Lung (tissue), 12 donors: ENCODE results near the gene PHACTR1. TPM values are rescaled to one million over a fixed set of nuclear protein-coding genes. Genes with fewer than 3 reads are reported as not detected.
A peak's percentile ranks its signal among the peaks of the same experiment; 100 is the strongest.

Experiments
- ATAC-seq: fragments of 200-7000 bp; cut with Tn5 transposase; one replicate; pipeline ENCODE4 v1.9.1; 2020; ENCODE audit warnings: moderate number of reproducible peaks; ENCODE audit not compliant: insufficient read depth, low FRiP score
- DNase-seq, 3 donors: peaks; one replicate each; pipeline ENCODE4 v3.0.0-alpha.2; 2013 to 2017
- H3K27ac ChIP-seq, 2 donors: one replicate each; pipeline ENCODE4 v1.5.1; 2013; ENCODE audit warnings: mild to moderate bottlenecking in 2 of 2, moderate library complexity in 2 of 2, control low read depth in 1 of 2, inconsistent platforms in 1 of 2, low read depth in 1 of 2, low read length in 1 of 2
- H3K27me3 ChIP-seq, 3 donors: one replicate each; pipeline ENCODE4 v1.5.1; 2013; ENCODE audit warnings: low read length in 2 of 3; ENCODE audit not compliant: control insufficient read depth in 3 of 3, insufficient read depth in 3 of 3
- H3K36me3 ChIP-seq, 4 donors: one replicate each; pipeline ENCODE4 v1.5.1; 2013; ENCODE audit warnings: low read length in 4 of 4, mild to moderate bottlenecking in 1 of 4, moderate library complexity in 1 of 4; ENCODE audit not compliant: control insufficient read depth in 4 of 4, insufficient read depth in 4 of 4
- H3K4me1 ChIP-seq, 5 donors: one replicate each; pipeline ENCODE4 v1.5.1; 2013; ENCODE audit warnings: low read length in 5 of 5, mild to moderate bottlenecking in 2 of 5, moderate library complexity in 1 of 5; ENCODE audit not compliant: control insufficient read depth in 5 of 5, insufficient read depth in 5 of 5
- H3K4me3 ChIP-seq: one replicate; pipeline ENCODE4 v1.5.1; 2013; ENCODE audit warnings: mild to moderate bottlenecking, control low read depth, moderate library complexity
- H3K9ac ChIP-seq, 2 donors: one replicate each; pipeline ENCODE4 v1.5.1; 2013; ENCODE audit warnings: low read length in 2 of 2, control low read depth in 1 of 2; ENCODE audit not compliant: insufficient read depth in 1 of 2
- H3K9me3 ChIP-seq, 4 donors: one replicate each; pipeline ENCODE4 v1.5.1; 2013; ENCODE audit warnings: low read length in 3 of 4, mild to moderate bottlenecking in 1 of 4, moderate library complexity in 1 of 4; ENCODE audit not compliant: control insufficient read depth in 4 of 4, insufficient read depth in 3 of 4
- CTCF ChIP-seq: IDR thresholded peaks from 2 replicates; pipeline ENCODE4 v1.5.1; 2012; ENCODE audit warnings: mild to moderate bottlenecking; ENCODE audit errors: control extremely low read depth, extremely low read depth
- WGBS, 2 donors: extraction: QIAGEN DNeasy Blood & Tissue Kit; methylation state at CpG; one replicate each; pipeline ENCODE4 v1.1.7; 2013; 5-methylcytosine and 5-hydroxymethylcytosine counted together
- polyA plus RNA-seq, 2 donors: library from polyadenylated mRNA; stranded (reverse); fragments of 200-250 nt; gene quantifications; one replicate each; pipeline ENCODE4 v1.2.1, GENCODE V29; 2013
- total RNA-seq, 2 donors: library from RNA; depleted of rRNA in 1 of 2; stranded (reverse); fragments of >200 nt in 1 of 2; gene quantifications; one replicate each; pipeline ENCODE4 v1.2.1, GENCODE V29; 2014 to 2021
- donor health status: control.
- donor health status: control.
- donor health status: Bipolar disorder and iron deficiency.
- donor health status: healthy.
- donor health status: DM: yes; HTN: yes; CAD: no.

PHACTR1 gene
- total and polyA plus RNA-seq, 4 donors, result 16.3 to 58.8 (median 41.9) TPM

GRCh38 chr6:12709116-12709515 is 7.5 kb upstream of the PHACTR1 start:
- Histone ChIP-seq H3K9ac (no peak overlapping the region), H3K4me1 (no peaks in the 10 kb centered on the region), H3K9me3 (no peaks in the 10 kb centered on the region), H3K4me3 (no peak overlapping the region), H3K36me3 (no peaks in the 10 kb centered on the region), H3K27ac (no peak overlapping the region), H3K27me3 (no peaks in the 10 kb centered on the region)
- no peak for ATAC-seq
- no peak for TF ChIP-seq CTCF
- WGBS, 2 donors, result 76 to 87% methylated on average over 1 of the region's 1 CpG
- DNase-seq, result no peak

GRCh38 chr6:12709556-12710232 is 6.9 kb upstream of the PHACTR1 start:
- DNase-seq (peak in 1 of 3 donors; percentile 0), ATAC-seq (no peak)
- no peaks in the 10 kb centered on the region for H3K4me1 ChIP-seq
- TF ChIP-seq CTCF, result no peak
- H3K27me3 ChIP-seq, result no peaks in the 10 kb centered on the region
- H3K27ac ChIP-seq, result no peak overlapping the region
- no peaks in the 10 kb centered on the region for H3K36me3 ChIP-seq
- 64 to 80% methylated on average over 3 of the region's 3 CpGs for WGBS, 2 donors
- no peak overlapping the region for H3K4me3 ChIP-seq
- no peak overlapping the region for H3K9ac ChIP-seq
- H3K9me3 ChIP-seq, result no peaks in the 10 kb centered on the region

- no peaks in the 10 kb centered on the region for H3K9me3 ChIP-seq
- ATAC-seq (no peak), DNase-seq (no peak)
- no peaks in the 10 kb centered on the region for H3K36me3 ChIP-seq
- WGBS, 2 donors, result 83 to 90% methylated on average over 4 of the region's 4 CpGs
- H3K9ac ChIP-seq, result no peak overlapping the region
- H3K4me1 ChIP-seq, result no peaks in the 10 kb centered on the region
- H3K27me3 ChIP-seq, result peaks cover 0 to 2% (median 0%) of the 10 kb centered on the region in 3 donors
- no peak overlapping the region for H3K27ac ChIP-seq
- no peak overlapping the region for H3K4me3 ChIP-seq
- TF ChIP-seq CTCF, result no peak
Measured at GRCh38 chr6:12710921-12711320, 5.6 kb upstream of the PHACTR1 start.

- Histone ChIP-seq H3K9me3 (peaks cover 0 to 2% (median 0%) of the 10 kb centered on the region in 4 donors), H3K27ac (no peak overlapping the region), H3K27me3 (peaks cover 0 to 18% (median 5%) of the 10 kb centered on the region in 3 donors), H3K4me3 (no peak overlapping the region), H3K9ac (no peak overlapping the region), H3K36me3 (no peaks in the 10 kb centered on the region), H3K4me1 (peaks cover 0 to 2% (median 0%) of the 10 kb centered on the region in 5 donors)
- no peak for TF ChIP-seq CTCF
- no peak for ATAC-seq
- no peak for DNase-seq
Measured at GRCh38 chr6:12714022-12714421, 2.5 kb upstream of the PHACTR1 start.
